PFSK-1 (cell line): ENCODE data around the gene LIPC.

Source experiments
- FOXP2 ChIP-seq: optimal IDR thresholded peaks from 2 replicates; pipeline ENCODE3; 2011; ENCODE audit warnings: borderline replicate concordance, control low read depth, inconsistent platforms; ENCODE audit not compliant: insufficient read depth; ENCODE audit errors: extremely low read length, extremely low read depth
- POLR2AphosphoS5 ChIP-seq: IDR thresholded peaks from 2 replicates; pipeline ENCODE4 v1.6.1; 2012; ENCODE audit warnings: low read depth, mild to moderate bottlenecking, control low read depth, low read length, moderate library complexity
- SIN3A ChIP-seq: IDR thresholded peaks from 2 replicates; pipeline ENCODE4 v1.6.1; 2012; ENCODE audit warnings: mild to moderate bottlenecking, low read length, moderate library complexity, borderline replicate concordance; ENCODE audit not compliant: insufficient read depth
- TAF1 ChIP-seq: IDR thresholded peaks from 2 replicates; pipeline ENCODE4 v1.6.1; 2012; ENCODE audit warnings: low read length, control low read depth, borderline replicate concordance; ENCODE audit not compliant: insufficient read depth

DNA sequence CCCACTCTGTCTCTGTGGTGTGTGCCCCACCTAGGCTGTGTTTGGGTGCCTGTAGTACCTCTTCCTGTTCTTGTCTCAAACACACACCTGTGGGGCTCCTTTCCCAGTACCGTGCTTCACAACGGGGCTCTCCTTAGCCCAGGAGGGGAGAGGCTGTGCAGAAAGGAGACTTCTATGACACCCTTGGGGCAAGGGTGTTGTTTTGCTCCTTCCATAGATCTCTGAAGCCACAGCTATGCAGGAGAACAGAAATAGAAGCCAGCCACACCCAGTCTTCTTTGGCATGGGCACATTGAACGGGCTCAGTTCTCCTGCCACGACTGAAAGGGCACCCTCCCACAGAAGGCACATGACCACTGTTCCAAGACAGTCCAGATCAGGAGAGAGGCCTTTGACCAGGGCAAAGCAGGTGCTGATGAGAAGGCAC is 74.3 kb downstream of the LIPC start:
- TF ChIP-seq SIN3A (no peak), TAF1 (no peak), POLR2AphosphoS5 (no peak), FOXP2 (no peak)
